Esophagus squamous epithelium (tissue), 5 donors: ENCODE measurements around the gene PTK7. TPM values are rescaled to one million over a fixed set of nuclear protein-coding genes. Genes with fewer than 3 reads are reported as not detected.

Source experiments
- DNase-seq: peaks from one replicate; lab custom pipeline; 2025; lab: John Stamatoyannopoulos, UW
- H3K27ac ChIP-seq, 4 donors: fragments of 200-600 bp; sonication (generic); one replicate each; pipeline ENCODE4 v1.5.1; 2016 to 2019; ENCODE audit warnings: mild to moderate bottlenecking in 1 of 4
- H3K27me3 ChIP-seq, 4 donors: fragments of 200-600 bp; sonication (generic); 1 replicate in 3 of 4; 2 replicates in 1 of 4; pipeline versions ENCODE4 v1.5.1 to v1.6.0; 2017 to 2021; ENCODE audit warnings: antibody characterized with exemption in 1 of 4
- H3K36me3 ChIP-seq, 3 donors: fragments of 200-600 bp; sonication (generic); one replicate each; pipeline ENCODE4 v1.5.1; 2016 to 2019
- H3K4me1 ChIP-seq, 3 donors: fragments of 200-600 bp; sonication (generic); one replicate each; pipeline ENCODE4 v1.5.1; 2017 to 2019
- H3K4me3 ChIP-seq, 4 donors: fragments of 200-600 bp; sonication (generic); 1 replicate in 3 of 4; 2 replicates in 1 of 4; pipeline ENCODE4 v1.5.1; 2016 to 2019; ENCODE audit warnings: mild to moderate bottlenecking in 2 of 4, moderate library complexity in 1 of 4
- H3K9me3 ChIP-seq, 3 donors: fragments of 200-600 bp; sonication (generic); one replicate each; pipeline ENCODE4 v1.5.1; 2016 to 2019
- CTCF ChIP-seq, 6 experiments: fragments of 450-650 bp in 4 of 6; fragments of 200-600 bp in 2 of 6; sonication (generic) in 2 of 6; IDR thresholded peaks; one replicate each; pipeline ENCODE4 v1.5.1; 2016 to 2019; ENCODE audit warnings: antibody characterized with exemption in 6 of 6, mild to moderate bottlenecking in 4 of 6, moderate library complexity in 4 of 6
- POLR2A ChIP-seq, 4 donors: fragments of 450-650 bp; IDR thresholded peaks; one replicate each; pipeline ENCODE4 v1.6.1; 2017; ENCODE audit warnings: antibody characterized with exemption in 4 of 4, mild to moderate bottlenecking in 4 of 4, moderate library complexity in 3 of 4
- WGBS, 2 donors: methylation state at CpG; one replicate each; pipeline ENCODE4 v1.1.5; 2018; 5-methylcytosine and 5-hydroxymethylcytosine counted together
- intact Hi-C: fragments of 100-400 bp; cut with DNase I; formaldehyde crosslinking; loops from one replicate; pipeline ENCODE4 v1.15.0; 2022
- total RNA-seq, 4 donors: library from RNA; depleted of rRNA; stranded (reverse); fragments of >200 nt; gene quantifications; one replicate each; pipeline ENCODE4 v1.1.0, GENCODE V29; 2016
- donor health status: DM: yes; HTN: yes; CAD: no.

PTK7 gene
- total RNA-seq, 4 donors from 2014 or later: 30.6 to 44.1 (median 36.7) TPM

GRCh38 chr6:43170931-43171706 is 95.0 kb downstream of the PTK7 start, which contains the start of gene SRF:
Gene SRF, plus strand, starts transcription at chr6:43171269. Its CDS starts 388 bp downstream, at chr6:43171657.
- intact Hi-C loops: no loop called here
- H3K4me1 ChIP-seq: peaks cover 28 to 49% (median 29%) of the 10 kb centered on the region in 3 donors
- DNase-seq: peak; percentile 98
- peak within 1 kb of the TSS; percentile 93 to 99 (median 99) for H3K27ac ChIP-seq
- 0% methylated on average over 10 to 23 of the region's 83 CpGs for WGBS, 2 donors
- peak within 1 kb of the TSS; percentile 76 to 99 (median 98) for H3K4me3 ChIP-seq
- TF ChIP-seq CTCF (IDR thresholded peaks at IDR 0.05) (peak in 5 of 6 experiments; percentile 60 to 93 (median 88)), POLR2A (IDR thresholded peaks at IDR 0.05) (peak in 3 of 4 donors; percentile 75 to 87 (median 83))
- H3K27me3 ChIP-seq: no peaks in the 10 kb centered on the region
- peaks cover 0 to 13% (median 7%) of the 10 kb centered on the region in 3 donors for H3K36me3 ChIP-seq
- H3K9me3 ChIP-seq: no peaks in the 10 kb centered on the region

GRCh38 chr6:43171707-43172103 is 95.6 kb downstream of the PTK7 start:
- peak overlapping the region; percentile 76 to 99 (median 98) for H3K4me3 ChIP-seq
- H3K36me3 ChIP-seq: peaks cover 0 to 18% (median 7%) of the 10 kb centered on the region in 3 donors
- H3K27ac ChIP-seq: peak overlapping the region; percentile 93 to 99 (median 99)
- H3K4me1 ChIP-seq: peaks cover 28 to 54% (median 29%) of the 10 kb centered on the region in 3 donors
- 0 to 5% methylated on average over 4 to 28 of the region's 57 CpGs for WGBS, 2 donors
- intact Hi-C loops: no loop called here
- no peak for DNase-seq
- TF ChIP-seq POLR2A (IDR thresholded peaks at IDR 0.05) (no peak), CTCF (IDR thresholded peaks at IDR 0.05) (no peak)
- no peaks in the 10 kb centered on the region for H3K9me3 ChIP-seq
- no peaks in the 10 kb centered on the region for H3K27me3 ChIP-seq

- 0 to 1% methylated on average over 36 of the region's 46 CpGs for WGBS, 2 donors
- Histone ChIP-seq H3K4me3 (peak overlapping the region; percentile 76 to 99 (median 98)), H3K27me3 (no peaks in the 10 kb centered on the region), H3K36me3 (peaks cover 0 to 25% (median 7%) of the 10 kb centered on the region in 3 donors), H3K9me3 (no peaks in the 10 kb centered on the region), H3K4me1 (peaks cover 28 to 54% (median 29%) of the 10 kb centered on the region in 3 donors), H3K27ac (peak overlapping the region; percentile 93 to 99 (median 99))
- intact Hi-C loops: no loop called here
- TF ChIP-seq CTCF (IDR thresholded peaks at IDR 0.05) (no peak), POLR2A (IDR thresholded peaks at IDR 0.05) (no peak)
- DNase-seq: no peak
Measured at GRCh38 chr6:43172104-43173007, 96.2 kb downstream of the PTK7 start.

- TF ChIP-seq POLR2A (IDR thresholded peaks at IDR 0.05): no peak
- TF ChIP-seq CTCF (IDR thresholded peaks at IDR 0.05): no peak
- Histone ChIP-seq H3K4me3 (peak overlapping the region; percentile 76 to 99 (median 98)), H3K9me3 (no peaks in the 10 kb centered on the region), H3K4me1 (peaks cover 28 to 54% (median 29%) of the 10 kb centered on the region in 3 donors), H3K36me3 (peaks cover 0 to 39% (median 18%) of the 10 kb centered on the region in 3 donors), H3K27me3 (no peaks in the 10 kb centered on the region), H3K27ac (peak overlapping the region; percentile 93 to 99 (median 99))
- 27 to 46% methylated on average over 5 to 7 of the region's 11 CpGs for whole genome bisulfite sequencing, 2 donors
- intact Hi-C loops: no loop called here
- DNase-seq: no peak
Measured at GRCh38 chr6:43173591-43174262, 97.6 kb downstream of the PTK7 start.
